NCI-H2196 treated with DMSO at 0.1 percent for 48 hours (cell line): ENCODE data around the gene GZF1.
A peak's percentile ranks its signal among the peaks of the same experiment; 100 is the strongest.

ENCODE experiments used
- DNase-seq: peaks from one replicate; lab custom pipeline; 2025; ENCODE audit not compliant: unreplicated experiment; lab: John Stamatoyannopoulos, UW

The GZF1 gene

DNA sequence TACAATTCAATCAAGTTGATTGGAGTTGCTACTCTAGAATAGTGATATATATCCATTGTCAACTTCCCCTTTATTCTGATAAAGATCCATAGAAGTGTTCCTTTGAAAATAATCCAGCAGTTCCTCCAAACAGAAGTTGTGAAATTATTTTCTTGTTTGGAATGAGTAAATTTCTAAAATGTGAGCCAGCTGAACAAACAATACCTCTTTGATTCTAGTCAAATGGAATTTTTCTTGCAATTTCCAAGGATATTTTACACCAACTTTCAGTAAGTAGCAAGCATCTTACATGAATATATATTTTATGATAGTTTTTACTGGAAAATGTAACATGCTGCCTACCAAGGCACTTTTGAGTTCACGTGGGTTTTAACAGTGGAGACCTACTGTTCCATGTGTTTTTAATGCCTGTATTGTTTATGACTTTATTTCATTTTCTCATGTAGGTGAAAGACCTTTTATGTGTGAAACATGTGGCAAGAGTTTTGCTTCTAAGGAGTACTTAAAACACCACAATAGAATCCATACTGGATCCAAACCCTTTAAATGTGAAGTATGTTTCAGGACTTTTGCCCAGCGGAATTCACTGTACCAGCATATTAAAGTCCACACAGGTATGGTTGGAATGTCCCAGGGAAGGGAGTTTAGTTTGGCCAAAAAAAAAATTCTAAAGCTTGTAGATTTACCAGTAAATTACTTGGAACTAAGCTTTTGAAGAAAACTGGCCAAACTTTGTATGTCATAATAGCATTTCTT, 6.5 kb downstream of the GZF1 start:
- no peak for DNase-seq

DNA sequence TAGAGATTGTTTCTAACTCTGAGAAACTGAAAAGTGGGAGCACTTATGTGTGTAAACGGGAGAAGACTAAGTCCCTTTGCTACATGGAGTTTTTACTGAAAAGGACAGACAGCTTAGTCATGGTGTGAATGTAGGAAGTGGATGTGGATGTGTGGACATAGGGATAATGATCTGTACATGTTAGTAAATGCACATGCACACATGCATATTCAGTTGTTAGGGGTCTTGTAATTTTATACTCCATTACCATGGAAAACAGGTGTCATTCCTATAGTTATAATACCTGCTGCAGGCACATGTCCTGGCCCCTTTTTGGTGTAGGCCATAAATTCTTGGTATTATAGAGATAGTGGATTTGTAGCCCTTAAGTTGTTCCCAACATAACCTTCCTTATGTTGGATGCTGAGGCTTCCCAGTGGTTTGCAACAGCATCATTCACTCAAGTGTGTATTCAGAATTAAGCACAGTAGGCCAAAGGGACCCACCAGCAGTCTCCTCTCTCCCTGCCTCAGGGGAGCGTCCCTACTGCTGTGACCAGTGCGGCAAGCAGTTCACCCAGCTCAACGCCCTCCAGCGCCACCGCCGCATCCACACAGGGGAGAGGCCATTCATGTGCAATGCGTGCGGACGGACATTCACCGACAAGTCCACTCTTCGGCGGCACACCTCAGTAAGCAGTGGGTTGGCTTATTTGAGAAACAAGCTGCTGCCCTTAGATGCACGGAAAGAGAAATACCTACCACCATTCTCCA, 7.3 kb downstream of the GZF1 start:
- DNase-seq: no peak

GRCh38 chr20:23370274-23370673, 8.3 kb downstream of the GZF1 start:
- no peak for DNase-seq

DNA sequence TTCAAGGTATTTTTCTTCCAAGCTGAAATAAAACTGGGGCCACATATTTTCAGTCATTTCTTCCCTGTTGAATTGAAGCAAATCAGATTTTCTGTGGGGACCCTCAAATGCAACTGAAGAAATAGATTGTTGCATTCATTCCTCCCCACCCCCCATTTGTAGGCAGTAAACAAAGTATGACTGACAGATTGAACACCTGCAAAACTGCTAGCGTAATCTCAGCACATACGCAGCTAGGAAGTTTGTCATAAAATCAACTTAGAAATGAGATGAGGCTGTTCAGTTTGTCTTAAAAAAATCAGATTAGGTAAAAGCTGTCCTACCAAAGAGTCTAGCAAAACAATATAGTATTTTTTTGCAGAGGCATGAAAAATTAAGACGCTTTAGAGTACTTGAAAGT, 8.9 kb downstream of the GZF1 start:
- DNase-seq: no peak

GRCh38 chr20:23371496-23371895, 9.5 kb downstream of the GZF1 start:
- DNase-seq: no peak

GRCh38 chr20:23374441-23374840, 12.5 kb downstream of the GZF1 start:
- DNase-seq: no peak

GRCh38 chr20:23375827-23376226, 13.8 kb downstream of the GZF1 start:
- no peak for DNase-seq

- DNase-seq: no peak
These were observed 17.8 kb downstream of the GZF1 start for GRCh38 chr20:23379772-23380171.

DNA sequence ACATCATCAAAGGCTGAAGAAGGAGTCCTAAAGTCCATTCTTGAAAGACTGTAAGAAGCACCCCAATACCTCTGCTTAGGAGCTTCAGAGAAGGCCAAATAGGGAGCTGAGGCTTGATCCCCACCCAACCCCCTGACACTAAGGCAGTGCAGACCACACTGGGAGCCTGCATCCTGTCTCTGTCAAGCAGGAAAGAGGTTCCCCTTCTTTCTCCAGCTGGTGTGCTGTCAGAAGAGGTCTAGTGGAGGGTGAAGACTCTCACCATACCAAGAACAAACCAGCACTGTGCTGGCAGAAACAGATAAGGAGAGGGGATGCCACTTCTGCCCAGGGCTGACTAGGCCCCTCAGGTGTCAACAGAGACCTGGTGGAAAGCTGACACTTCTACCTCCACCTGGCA, 19.9 kb downstream of the GZF1 start:
- DNase-seq: no peak

- DNase-seq: no peak
These were observed 24.5 kb downstream of the GZF1 start for GRCh38 chr20:23386304-23387117.

DNA sequence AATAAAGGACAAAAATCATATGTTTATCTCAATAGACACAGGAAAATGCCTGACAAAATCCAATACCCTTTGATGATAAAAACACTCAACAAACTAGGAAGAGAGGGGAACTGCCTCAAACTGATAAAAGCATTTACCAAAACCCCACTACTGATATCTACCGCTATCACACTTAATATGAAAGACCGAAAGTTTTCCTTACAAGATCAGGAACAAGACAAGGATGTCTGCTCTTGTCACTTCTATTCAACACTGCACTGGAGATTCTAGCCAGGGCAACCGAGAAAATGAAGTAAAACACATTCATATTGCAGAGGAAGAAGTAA, 25.1 kb downstream of the GZF1 start:
- no peak for DNase-seq

- DNase-seq: no peak
These were observed 28.3 kb downstream of the GZF1 start for GRCh38 chr20:23390091-23390774.

DNA sequence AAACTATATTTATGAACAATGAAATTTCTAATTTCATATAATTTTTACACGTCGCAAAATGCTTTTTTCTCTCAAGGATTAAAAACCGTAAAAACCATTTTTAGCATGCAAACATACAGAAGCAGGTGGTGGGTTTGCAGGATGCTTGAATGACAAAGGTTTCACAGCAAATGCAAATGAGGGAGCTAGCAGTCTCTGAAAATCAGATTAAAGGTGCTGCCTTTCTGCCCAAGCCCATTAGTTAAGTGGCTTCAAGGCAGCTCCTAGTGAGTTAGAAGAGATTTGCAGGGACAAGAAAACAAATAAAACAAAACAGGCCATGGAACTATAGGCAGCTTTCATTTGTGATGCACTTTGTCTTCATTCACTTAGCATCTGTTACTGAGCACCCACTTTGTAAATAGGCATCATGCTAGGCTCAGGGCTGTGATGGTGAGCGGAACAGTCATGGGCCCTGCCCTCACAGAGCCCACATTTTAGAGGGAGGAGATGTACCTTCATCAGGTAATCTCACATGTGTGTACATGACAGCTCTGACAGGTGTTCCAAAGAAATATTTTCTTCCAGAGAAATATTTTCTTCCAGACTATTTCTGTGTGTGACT, 29.8 kb downstream of the GZF1 start:
- no peak for DNase-seq

DNA sequence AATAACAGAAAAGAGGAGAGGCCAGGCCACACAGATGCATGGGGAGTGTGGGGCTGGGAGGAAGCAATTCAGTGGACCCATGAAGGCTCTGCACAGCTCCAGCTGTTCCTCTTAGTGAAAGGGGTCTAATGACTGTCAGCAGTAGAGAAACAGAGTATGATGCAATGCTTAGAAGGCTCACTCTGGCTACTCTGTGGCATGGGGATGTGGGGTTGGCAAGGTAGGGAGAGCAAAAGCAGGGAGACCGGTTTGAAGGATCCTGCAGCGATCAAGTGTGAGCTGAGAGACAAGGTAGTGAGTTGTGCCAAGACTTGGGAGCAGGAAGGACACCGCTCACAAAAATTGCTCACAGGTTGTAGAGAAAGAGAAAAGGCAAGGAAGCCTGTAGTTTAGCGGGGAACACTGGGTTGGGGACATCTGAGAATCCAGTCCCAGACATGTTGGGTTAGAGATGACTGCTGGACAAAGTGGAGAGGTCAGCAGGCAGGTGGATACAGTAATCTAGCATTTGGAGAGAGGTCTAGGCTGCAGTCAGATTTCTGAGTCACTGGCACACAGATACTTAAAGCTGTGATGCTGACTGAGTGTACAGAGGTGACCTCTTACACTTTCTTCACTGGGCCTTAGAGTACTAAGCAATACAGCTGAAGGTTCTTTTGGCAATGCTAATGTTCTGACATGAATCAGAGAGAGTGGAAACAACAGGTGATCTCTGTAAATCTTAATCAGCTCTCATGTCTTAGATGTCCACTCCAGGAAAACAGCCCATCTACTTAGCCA, 32.2 kb downstream of the GZF1 start:
- no peak for DNase-seq

GRCh38 chr20:23396950-23397627, 35.1 kb downstream of the GZF1 start:
- DNase-seq: peak; percentile 36

DNA sequence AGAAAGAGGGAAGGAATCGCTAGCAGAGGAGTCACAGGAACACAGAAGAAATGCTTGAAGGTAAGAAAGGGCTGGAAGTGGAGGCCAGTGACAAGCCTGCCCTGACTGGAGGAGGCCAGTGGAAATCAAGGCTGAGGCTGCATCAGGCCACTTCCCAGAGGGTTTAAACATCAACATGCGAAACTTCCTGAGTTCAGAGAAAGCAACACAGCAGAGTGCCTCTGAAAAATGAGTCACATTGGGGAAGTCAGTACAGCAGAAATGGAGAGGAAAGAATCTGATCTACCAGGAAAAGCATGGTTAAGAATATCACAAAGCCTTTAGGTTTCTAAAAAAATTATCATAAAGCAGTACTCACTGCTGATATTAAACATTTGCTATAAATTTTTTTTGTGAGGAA, 36.0 kb downstream of the GZF1 start:
- DNase-seq: no peak

DNA sequence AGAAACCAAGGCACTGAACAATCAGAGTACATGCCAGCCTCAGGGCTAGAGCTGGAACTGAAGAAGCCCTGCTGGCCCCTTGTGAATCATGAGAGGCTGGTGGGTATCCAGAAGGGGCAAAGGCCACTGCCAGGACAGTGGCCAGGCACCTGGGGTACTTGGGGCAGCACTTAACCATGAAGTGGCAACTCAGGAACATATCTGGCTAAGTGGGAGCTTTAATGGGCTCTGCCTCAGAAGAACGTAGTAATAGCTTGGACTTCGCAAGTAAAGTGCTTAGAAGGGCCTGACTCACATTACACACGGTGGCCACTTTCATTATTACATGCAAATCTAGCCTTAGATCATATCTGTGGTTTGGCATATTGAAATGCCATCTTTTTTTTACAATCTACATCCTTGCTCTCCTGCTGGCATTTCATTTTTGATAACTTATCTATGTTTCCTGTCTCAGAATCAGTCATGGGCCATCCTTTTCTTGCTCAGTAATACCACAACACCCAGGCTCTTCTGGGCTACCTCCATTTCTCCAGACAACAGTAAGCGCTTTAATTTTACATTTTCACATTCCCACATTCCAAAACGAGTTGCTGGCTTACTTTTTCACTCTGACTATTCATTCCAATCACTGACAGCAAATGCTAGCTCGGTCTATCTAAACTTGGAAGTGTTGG, 37.7 kb downstream of the GZF1 start:
- peak; percentile 4 for DNase-seq

- DNase-seq: no peak
These were observed 39.1 kb downstream of the GZF1 start for GRCh38 chr20:23401051-23401450.

- no peak for DNase-seq
These were observed 41.8 kb downstream of the GZF1 start for GRCh38 chr20:23403751-23404150.
